Ishikawa (cell line): ENCODE data around the gene RAET1G.

ENCODE experiments used
- CEBPB ChIP-seq: IDR thresholded peaks from 2 replicates; pipeline ENCODE4 v1.6.1; 2012
- CREB1 ChIP-seq: IDR thresholded peaks from 2 replicates; pipeline ENCODE4 v1.6.1; 2012; ENCODE audit warnings: low read depth
- EGR1 ChIP-seq: IDR thresholded peaks from 2 replicates; pipeline ENCODE4 v1.6.1; 2012
- EP300 ChIP-seq: IDR thresholded peaks from 2 replicates; pipeline ENCODE4 v1.6.1; 2012; ENCODE audit warnings: borderline replicate concordance
- FOXM1 ChIP-seq: IDR thresholded peaks from 2 replicates; pipeline ENCODE4 v1.6.1; 2012; ENCODE audit warnings: low read depth, borderline replicate concordance
- NFIC ChIP-seq: IDR thresholded peaks from 2 replicates; pipeline ENCODE4 v1.6.1; 2012
- RAD21 ChIP-seq: IDR thresholded peaks from 2 replicates; pipeline ENCODE4 v1.6.1; 2012; ENCODE audit warnings: low read depth
- REST ChIP-seq: IDR thresholded peaks from 2 replicates; pipeline ENCODE4 v1.6.1; 2012; ENCODE audit warnings: low read depth, mild to moderate bottlenecking
- TAF1 ChIP-seq: IDR thresholded peaks from 2 replicates; pipeline ENCODE4 v1.6.1; 2012; ENCODE audit warnings: low read depth, mild to moderate bottlenecking
- TCF12 ChIP-seq: IDR thresholded peaks from 2 replicates; pipeline ENCODE4 v1.6.1; 2012; ENCODE audit warnings: low read depth
- TEAD4 ChIP-seq: IDR thresholded peaks from 2 replicates; pipeline ENCODE4 v1.6.1; 2012
- USF1 ChIP-seq: IDR thresholded peaks from 2 replicates; pipeline ENCODE4 v1.6.1; 2012
- YY1 ChIP-seq: IDR thresholded peaks from 2 replicates; pipeline ENCODE4 v1.6.1; 2012; ENCODE audit warnings: low read depth
- ZBTB7A ChIP-seq: IDR thresholded peaks from 2 replicates; pipeline ENCODE4 v1.6.1; 2012; ENCODE audit warnings: low read depth
- TF ChIP-seq, protein P1 (sequence below): IDR thresholded peaks from 2 replicates; pipeline ENCODE4 v1.6.1; 2012

The RAET1G gene

DNA sequence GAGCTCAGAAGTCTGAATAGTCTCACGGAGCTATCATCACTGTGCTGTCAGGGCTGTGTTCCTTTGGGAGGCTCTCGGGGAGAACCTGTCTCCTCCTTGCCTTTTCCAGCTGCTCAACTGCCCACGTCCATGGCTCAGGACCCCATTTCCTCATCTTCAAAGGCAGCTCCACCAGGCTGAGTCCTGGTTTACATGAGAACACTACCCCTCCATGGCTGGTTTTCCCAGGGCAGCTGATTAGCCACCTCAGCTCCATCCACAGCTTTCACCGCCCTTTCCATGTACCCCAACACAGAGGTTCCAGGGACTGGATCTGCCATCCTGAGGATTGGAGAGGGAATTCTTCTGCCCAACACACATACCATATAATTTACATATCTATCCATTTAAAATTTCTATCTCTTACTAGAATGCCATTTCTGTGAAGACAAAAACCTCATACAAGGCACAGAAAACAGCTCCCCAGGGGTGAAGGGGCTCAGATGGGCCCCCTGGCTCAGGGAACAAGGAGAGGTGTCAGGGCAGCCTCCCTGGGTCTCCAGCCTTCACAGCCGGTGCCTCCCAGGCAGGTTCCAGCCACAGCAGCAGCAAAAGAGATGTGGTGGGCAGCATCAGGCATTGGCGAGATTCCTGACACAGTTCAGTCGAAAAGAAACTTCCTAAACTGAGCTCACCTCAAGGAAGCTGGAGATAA, 22.8 kb downstream of the RAET1G start:
- TF ChIP-seq, protein P1, sequence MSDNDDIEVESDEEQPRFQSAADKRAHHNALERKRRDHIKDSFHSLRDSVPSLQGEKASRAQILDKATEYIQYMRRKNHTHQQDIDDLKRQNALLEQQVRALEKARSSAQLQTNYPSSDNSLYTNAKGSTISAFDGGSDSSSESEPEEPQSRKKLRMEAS, result no peak
- TF ChIP-seq REST, result no peak
- no peak for TF ChIP-seq EGR1
- TF ChIP-seq RAD21, result no peak
- TF ChIP-seq CEBPB, result no peak
- no peak for TF ChIP-seq CREB1
- no peak for TF ChIP-seq USF1
- TF ChIP-seq EP300, result no peak
- no peak for TF ChIP-seq YY1
- TF ChIP-seq NFIC, result no peak
- TF ChIP-seq ZBTB7A, result no peak
- TF ChIP-seq TCF12, result no peak

DNA sequence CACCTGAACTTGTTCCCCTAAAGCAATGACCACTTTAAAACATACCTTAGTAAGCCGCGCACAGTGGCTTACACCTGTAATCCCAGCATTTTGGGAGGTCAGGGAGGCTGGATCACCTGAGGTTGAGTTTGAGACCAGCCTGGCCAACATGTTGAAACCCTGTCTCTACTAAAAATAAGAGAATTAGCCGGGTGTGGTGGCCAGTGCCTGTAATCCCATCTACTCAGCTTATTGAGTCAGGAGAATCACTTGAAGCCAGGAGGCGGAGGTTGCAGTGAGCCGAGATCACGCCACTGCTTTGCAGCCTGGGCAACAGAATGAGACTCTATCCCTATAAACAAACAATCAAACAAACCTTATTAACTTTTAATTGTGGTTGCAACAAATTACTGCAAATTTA, 23.4 kb downstream of the RAET1G start:
- no peak for TF ChIP-seq USF1
- TF ChIP-seq EP300, result no peak
- no peak for TF ChIP-seq FOXM1
- no peak for TF ChIP-seq YY1
- no peak for TF ChIP-seq CREB1
- TF ChIP-seq, protein P1, result no peak
- TF ChIP-seq ZBTB7A, result no peak
- TF ChIP-seq TEAD4, result no peak
- no peak for TF ChIP-seq TAF1
- no peak for TF ChIP-seq TCF12
- TF ChIP-seq RAD21, result no peak
- TF ChIP-seq REST, result no peak
- TF ChIP-seq EGR1, result no peak
- TF ChIP-seq CEBPB, result no peak
- no peak for TF ChIP-seq NFIC

GRCh38 chr6:149898966-149899365, 24.0 kb downstream of the RAET1G start:
- TF ChIP-seq ZBTB7A, result no peak
- TF ChIP-seq REST, result no peak
- no peak for TF ChIP-seq CREB1
- TF ChIP-seq YY1, result no peak
- TF ChIP-seq, protein P1, result no peak
- TF ChIP-seq EGR1, result no peak

GRCh38 chr6:149897855-149898744, 24.8 kb downstream of the RAET1G start, which contains the start of gene RAET1E:
TSS of gene RAET1E (minus strand) at chr6:149898113. CDS start at chr6:149890901, 7,212 bp downstream.
- TF ChIP-seq TEAD4, result no peak
- TF ChIP-seq RAD21, result peak; percentile 23; the same call in 1 of the 2 replicates
